ENCODE measurements around the gene YJU2.
"Not testable (repeated sequence)": the region's sequence is repeated elsewhere in the genome, so short reads cannot be mapped to it uniquely, and the experiment has no call there.

Gene YJU2

DNA sequence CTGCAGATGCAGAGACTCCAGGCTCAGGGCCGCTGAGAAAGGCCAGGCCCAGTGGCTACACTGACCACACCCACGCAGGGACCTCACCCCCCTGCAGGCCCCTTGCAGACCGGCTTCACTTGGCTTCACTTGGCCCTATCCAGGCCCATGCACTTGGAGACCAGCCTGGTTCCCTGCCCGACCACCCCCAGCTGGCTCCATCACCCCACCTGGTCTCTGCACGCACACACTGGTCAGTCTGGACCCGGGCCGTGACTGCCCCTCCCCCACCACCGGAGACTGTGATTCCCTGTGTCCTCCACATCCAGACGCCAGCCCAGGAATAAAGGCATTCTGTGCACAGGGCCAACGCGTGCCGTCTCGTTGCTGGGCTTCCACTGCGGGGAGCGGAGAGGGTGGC, 22.4 kb upstream of the YJU2 start:
- TF ChIP-seq, protein P1, sequence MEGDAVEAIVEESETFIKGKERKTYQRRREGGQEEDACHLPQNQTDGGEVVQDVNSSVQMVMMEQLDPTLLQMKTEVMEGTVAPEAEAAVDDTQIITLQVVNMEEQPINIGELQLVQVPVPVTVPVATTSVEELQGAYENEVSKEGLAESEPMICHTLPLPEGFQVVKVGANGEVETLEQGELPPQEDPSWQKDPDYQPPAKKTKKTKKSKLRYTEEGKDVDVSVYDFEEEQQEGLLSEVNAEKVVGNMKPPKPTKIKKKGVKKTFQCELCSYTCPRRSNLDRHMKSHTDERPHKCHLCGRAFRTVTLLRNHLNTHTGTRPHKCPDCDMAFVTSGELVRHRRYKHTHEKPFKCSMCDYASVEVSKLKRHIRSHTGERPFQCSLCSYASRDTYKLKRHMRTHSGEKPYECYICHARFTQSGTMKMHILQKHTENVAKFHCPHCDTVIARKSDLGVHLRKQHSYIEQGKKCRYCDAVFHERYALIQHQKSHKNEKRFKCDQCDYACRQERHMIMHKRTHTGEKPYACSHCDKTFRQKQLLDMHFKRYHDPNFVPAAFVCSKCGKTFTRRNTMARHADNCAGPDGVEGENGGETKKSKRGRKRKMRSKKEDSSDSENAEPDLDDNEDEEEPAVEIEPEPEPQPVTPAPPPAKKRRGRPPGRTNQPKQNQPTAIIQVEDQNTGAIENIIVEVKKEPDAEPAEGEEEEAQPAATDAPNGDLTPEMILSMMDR (IDR thresholded peaks at IDR 0.05; ENCODE audit: insufficient read depth, low read length, missing control alignments), result no peak
- POLR2A ChIA-PET, result no interaction called here
- CTCF ChIA-PET, result interaction anchor here (2.1 kb wide), 1 partner anchor 16 kb away, joined by 5 read pairs; no protein-coding TSS in a partner anchor
- DNase-seq (ENCODE audit: low read depth, low spot score), result no peak
- no peak overlapping the region for H3K4me3 ChIP-seq (ENCODE audit: low read depth, low read length)

DNA sequence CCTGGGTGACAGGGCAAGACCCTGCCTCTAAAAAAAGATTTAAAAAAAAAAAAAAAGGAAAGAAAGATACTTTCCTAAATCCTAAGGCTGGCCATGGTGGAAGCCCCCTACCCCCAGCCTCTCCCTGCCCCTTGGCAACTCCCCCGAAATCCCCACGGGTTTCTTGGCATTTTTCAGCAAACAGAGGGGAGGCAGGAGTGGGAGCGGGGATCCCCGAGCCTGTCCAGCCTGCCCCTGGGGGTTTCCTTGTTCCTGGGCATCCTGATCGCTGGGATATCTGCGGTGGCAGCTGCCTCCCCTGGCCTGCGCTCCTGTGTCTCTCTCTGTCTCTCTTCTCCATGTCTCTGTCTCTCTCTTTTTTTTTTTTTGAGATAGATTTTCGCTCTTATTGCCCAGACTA, 21.0 kb upstream of the YJU2 start:
- ChIA-PET POLR2A (no interaction called here), CTCF (no interaction called here)
- TF ChIP-seq, protein P1 (IDR thresholded peaks at IDR 0.05; ENCODE audit: insufficient read depth, low read length, missing control alignments), result no peak
- no peak overlapping the region for H3K4me3 ChIP-seq (ENCODE audit: low read depth, low read length)
- DNase-seq (ENCODE audit: low read depth, low spot score), result no peak

DNA sequence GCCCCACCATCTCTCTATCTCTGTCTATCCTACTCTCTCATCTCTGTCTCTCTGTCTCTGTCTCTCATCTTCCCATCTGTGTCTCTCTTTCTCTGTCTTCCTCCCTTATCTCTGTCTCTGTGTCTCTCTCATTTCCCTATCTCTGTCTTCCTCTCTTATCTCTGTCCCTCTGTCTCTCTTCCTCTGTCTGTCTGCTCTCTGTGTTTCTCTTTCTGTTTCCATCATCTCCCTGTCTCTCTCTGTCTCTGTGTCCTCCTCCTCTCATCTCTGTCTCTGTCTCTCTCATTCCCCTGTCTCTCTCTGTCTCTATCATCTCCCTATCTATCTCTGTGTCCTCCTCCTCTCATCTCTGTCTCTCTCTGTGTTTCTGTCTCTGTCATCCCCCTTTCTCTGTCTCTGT, 19.1 kb upstream of the YJU2 start:
- TF ChIP-seq, protein P1 (IDR thresholded peaks at IDR 0.05; ENCODE audit: insufficient read depth, low read length, missing control alignments), result no peak
- no peak for DNase-seq (ENCODE audit: low read depth, low spot score)
- H3K4me3 ChIP-seq (ENCODE audit: low read depth, low read length), result no peak overlapping the region
- ChIA-PET CTCF (no interaction called here), POLR2A (no interaction called here)

DNA sequence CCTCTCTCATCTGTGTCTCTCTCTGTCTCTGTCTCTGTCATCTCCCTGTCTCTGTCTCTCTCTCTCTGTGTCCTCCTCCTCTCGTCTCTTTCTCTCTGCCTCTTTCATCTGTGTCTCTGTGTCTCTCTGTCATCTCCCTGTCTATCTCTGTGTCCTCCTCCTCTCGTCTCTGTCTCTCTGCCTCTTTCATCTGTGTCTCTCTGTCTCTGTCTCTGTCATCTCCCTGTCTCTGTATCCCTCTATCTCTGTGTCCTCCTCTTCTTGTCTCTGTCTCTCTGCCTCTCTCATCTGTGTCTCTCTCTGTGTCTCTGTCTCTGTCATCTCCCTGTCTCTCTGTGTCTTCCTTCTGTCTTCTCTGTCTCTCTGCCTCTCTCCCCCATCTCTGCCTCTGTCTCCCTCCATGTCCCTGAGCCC, 18.1 kb upstream of the YJU2 start:
- CTCF ChIA-PET, result no interaction called here
- DNase-seq (ENCODE audit: low read depth, low spot score), result no peak
- H3K4me3 ChIP-seq (ENCODE audit: low read depth, low read length), result no peak overlapping the region
- TF ChIP-seq, protein P1 (IDR thresholded peaks at IDR 0.05; ENCODE audit: insufficient read depth, low read length, missing control alignments), result no peak
- POLR2A ChIA-PET, result no interaction called here

DNA sequence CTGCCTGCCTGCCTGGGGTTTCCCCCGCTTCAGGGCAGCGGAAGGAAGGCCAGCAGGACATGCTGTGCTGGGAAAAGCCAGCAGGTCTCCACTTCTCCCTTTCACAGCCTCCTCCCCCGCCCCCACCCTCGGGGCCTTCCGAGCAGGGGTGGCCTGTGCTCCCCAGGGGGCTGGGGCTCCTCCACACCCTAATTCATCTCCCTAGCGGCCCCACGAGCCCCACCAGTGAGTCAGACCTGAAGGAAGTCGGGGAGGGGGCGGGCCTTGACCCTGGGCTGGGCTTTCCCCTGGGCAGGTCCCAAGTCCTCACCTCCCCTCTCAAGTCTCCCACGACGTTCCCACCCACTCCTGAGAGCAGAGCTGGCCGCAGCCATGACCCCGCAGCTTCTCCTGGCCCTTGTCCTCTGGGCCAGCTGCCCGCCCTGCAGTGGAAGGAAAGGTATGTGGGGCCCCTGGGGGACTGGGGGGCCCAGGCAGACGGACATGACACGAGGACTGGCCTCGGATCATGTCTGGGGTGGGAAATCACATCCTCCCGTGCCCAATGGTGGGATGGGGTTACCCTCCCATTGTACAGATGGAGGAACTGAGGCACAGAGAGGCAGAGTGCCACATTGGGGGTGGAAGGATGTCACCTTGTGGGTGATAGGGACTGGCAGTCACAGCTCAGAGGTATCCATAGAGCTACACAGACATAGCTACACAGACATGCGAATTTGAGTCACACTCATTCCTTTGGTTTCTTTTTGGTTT, 17.5 kb upstream of the YJU2 start, which contains the start of gene EBI3:
Gene EBI3 (plus strand): TSS at position 345 of the 753 bp plus-strand sequence. CDS start 28 bp downstream, at position 373.
- POLR2A ChIA-PET, result no interaction called here

DNA sequence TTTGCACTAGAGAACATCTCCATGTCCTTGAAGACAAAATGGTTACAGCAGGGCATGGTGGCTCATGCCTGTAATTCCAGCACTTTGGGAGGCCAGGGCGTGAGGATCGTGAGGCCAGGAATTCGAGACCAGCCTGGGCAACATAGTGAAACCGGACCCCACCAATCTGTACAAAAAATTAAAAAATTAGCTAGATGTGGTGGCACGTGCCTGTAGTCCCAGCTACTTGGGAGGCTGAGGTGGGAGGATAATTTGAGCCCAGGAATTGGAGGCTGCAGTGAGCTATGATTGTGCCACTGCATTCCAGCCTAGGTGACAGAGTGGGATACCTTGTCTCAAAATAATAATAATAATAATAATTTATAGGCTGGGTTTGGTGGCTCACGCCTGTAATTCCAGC, 16.6 kb upstream of the YJU2 start:
- POLR2A ChIA-PET; DNase-seq (ENCODE audit: low read depth, low spot score): not testable (repeated sequence)
- CTCF ChIA-PET, result interaction anchor here (1.5 to 5.0 kb wide), 3 partner anchors 22 to 89 kb away, joined by 3 to 24 read pairs (median 4); no protein-coding TSS in a partner anchor

More for the DNA sequence above, 17.5 kb upstream of the YJU2 start, which contains the start of gene EBI3:
- TF ChIP-seq, protein P1 (IDR thresholded peaks at IDR 0.05; ENCODE audit: insufficient read depth, low read length, missing control alignments), result no peak
- CTCF ChIA-PET, result interaction anchor here (1.5 to 5.0 kb wide), 3 partner anchors 21 to 88 kb away, joined by 3 to 24 read pairs (median 4); no protein-coding TSS in a partner anchor
- no peak within 1 kb of the TSS for H3K4me3 ChIP-seq (ENCODE audit: low read depth, low read length)
- peak; percentile 7 for DNase-seq (ENCODE audit: low read depth, low spot score)

DNA sequence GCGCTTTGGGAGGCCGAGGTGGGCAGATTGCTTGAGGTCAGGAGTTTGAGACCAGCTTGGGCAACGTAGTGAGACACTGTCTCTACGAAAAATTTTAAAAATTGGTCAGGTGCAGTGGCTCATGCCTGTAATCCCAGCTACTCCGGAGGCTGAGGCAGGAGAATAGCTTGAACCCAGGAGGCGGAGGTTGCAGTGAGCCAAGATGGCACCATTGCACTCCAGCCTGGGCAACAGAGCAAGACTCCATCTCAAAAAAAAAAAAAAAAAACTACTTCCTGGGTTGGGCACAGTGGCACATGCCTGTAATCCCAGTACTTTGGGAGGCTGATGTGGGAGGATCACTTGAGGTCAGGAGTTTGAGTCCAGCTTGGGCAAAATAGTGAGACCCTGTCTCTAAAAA, 15.4 kb upstream of the YJU2 start:
- DNase-seq (ENCODE audit: low read depth, low spot score); H3K4me3 ChIP-seq (ENCODE audit: low read depth, low read length); POLR2A ChIA-PET: not testable (repeated sequence)
- CTCF ChIA-PET, result interaction anchor here (4.4 to 5.0 kb wide), 2 partner anchors 11 to 23 kb away, joined by 24 to 31 read pairs; no protein-coding TSS in a partner anchor

More for the DNA sequence above, 16.6 kb upstream of the YJU2 start:
- H3K4me3 ChIP-seq (ENCODE audit: low read depth, low read length), result not testable (repeated sequence)

DNA sequence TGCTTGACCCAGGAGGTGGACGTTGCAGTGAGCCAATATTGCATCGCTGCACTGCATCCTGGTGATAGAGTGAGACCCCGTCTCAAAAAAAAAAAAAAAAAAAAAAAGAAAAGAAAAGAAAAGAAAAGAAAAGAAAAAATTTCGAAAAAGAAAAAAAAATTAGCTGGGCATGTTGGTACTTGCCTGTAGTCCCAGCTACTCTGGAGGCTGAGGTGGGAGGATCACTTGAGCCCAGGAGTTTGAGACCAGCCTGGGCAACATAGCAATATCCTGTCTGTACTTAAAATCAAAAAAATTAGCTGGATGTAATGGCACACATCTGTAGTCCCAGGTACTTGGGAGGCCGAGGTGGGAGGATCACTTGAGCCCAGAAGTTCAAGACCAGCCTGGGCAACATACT, 14.7 kb upstream of the YJU2 start:
- H3K4me3 ChIP-seq (ENCODE audit: low read depth, low read length); POLR2A ChIA-PET; DNase-seq (ENCODE audit: low read depth, low spot score): not testable (repeated sequence)
- CTCF ChIA-PET, result interaction anchor here (4.4 to 5.0 kb wide), 2 partner anchors 11 to 24 kb away, joined by 24 to 31 read pairs; no protein-coding TSS in a partner anchor

Measured in AG04449 (cell line).